H1 (cell line): ENCODE measurements around the gene EGR4. TPM values are rescaled to one million over a fixed set of nuclear protein-coding genes. Genes with fewer than 3 reads are reported as not detected.

Experiments used
- CTCF ChIA-PET: fragments of 300-600 bp; sonication (Branson Sonifier 250); formaldehyde crosslinking; loops from one replicate; lab custom pipeline; 2021; ENCODE audit not compliant: partially characterized antibody; lab: Charles Lee
- POLR2A ChIA-PET: fragments of 300-600 bp; sonication (Branson Sonifier 250); formaldehyde crosslinking; loops from one replicate; lab custom pipeline; 2021; ENCODE audit warnings: inconsistent platforms; ENCODE audit not compliant: partially characterized antibody; lab: Charles Lee
- DNase-seq, 2 experiments: peaks; one replicate each; pipeline versions ENCODE4 v3.0.0 to v3.0.0-alpha.2; 2010 to 2022; ENCODE audit warnings: low spot score in 2 of 2, low read depth in 1 of 2, mixed read lengths in 1 of 2
- FAIRE-seq: peaks from 2 replicates; lab custom pipeline; 2011; peaks lifted over from hg19 to GRCh38; lab: Jason Lieb, UNC
- H2AFZ ChIP-seq: 2 replicates; pipeline ENCODE4 v1.8.1; 2012; ENCODE audit warnings: low read length, inconsistent platforms
- H2AK5ac ChIP-seq: 2 replicates; pipeline ENCODE4 v1.6.1; 2013; ENCODE audit warnings: low read depth, low read length
- H2BK120ac ChIP-seq: replicated peaks from 2 replicates; pipeline ENCODE3; 2013; ENCODE audit warnings: low read depth, low read length, inconsistent platforms
- H2BK12ac ChIP-seq: 2 replicates; pipeline ENCODE4 v1.6.1; 2013; ENCODE audit warnings: low read depth, low read length
- H2BK15ac ChIP-seq: 2 replicates; pipeline ENCODE4 v1.6.1; 2013; ENCODE audit warnings: low read length
- H2BK20ac ChIP-seq: 2 replicates; pipeline ENCODE4 v1.6.1; 2013; ENCODE audit warnings: low read length
- H2BK5ac ChIP-seq: 2 replicates; pipeline ENCODE4 v1.6.1; 2013; ENCODE audit warnings: low read depth, low read length
- H3K14ac ChIP-seq: 2 replicates; pipeline ENCODE4 v1.6.1; 2013; ENCODE audit warnings: inconsistent platforms; ENCODE audit not compliant: insufficient read length
- H3K18ac ChIP-seq: 2 replicates; pipeline ENCODE4 v1.6.1; 2013; ENCODE audit warnings: low read length; ENCODE audit errors: extremely low read depth
- H3K23ac ChIP-seq: 2 replicates; pipeline ENCODE4 v1.6.1; 2013; ENCODE audit warnings: inconsistent platforms; ENCODE audit not compliant: insufficient read length
- H3K23me2 ChIP-seq: 2 replicates; pipeline ENCODE4 v1.6.1; 2013; ENCODE audit warnings: low read depth, low read length
- H3K27ac ChIP-seq: 2 replicates; pipeline ENCODE4 v1.6.1; 2011; ENCODE audit warnings: low read depth, low read length, inconsistent platforms
- H3K27me3 ChIP-seq, 4 experiments: replicated peaks in 1 of 4; 1 replicate in 1 of 4; 2 replicates in 3 of 4; pipeline versions ENCODE4 v1.6.1 to v1.8.1; 2011 to 2013; ENCODE audit warnings: low read length in 3 of 4, mild to moderate bottlenecking in 3 of 4, inconsistent platforms in 2 of 4, mixed read lengths in 2 of 4, moderate library complexity in 1 of 4; ENCODE audit not compliant: control insufficient read depth in 3 of 4, insufficient read depth in 3 of 4; ENCODE audit errors: extremely low read depth in 1 of 4
- H3K36me3 ChIP-seq, 4 experiments: 2 replicates each; pipeline versions ENCODE4 v1.6.1 to v1.8.1; 2011 to 2013; ENCODE audit warnings: mild to moderate bottlenecking in 4 of 4, low read length in 3 of 4, moderate library complexity in 2 of 4, control low read depth in 1 of 4, inconsistent platforms in 1 of 4; ENCODE audit not compliant: insufficient read depth in 4 of 4, control insufficient read depth in 2 of 4
- H3K4ac ChIP-seq: replicated peaks from 2 replicates; pipeline ENCODE3; 2013; ENCODE audit warnings: low read length, low read depth, mixed read lengths, inconsistent platforms; ENCODE audit not compliant: insufficient read length
- H3K4me1 ChIP-seq, 4 experiments: replicated peaks in 1 of 4; 1 replicate in 1 of 4; 2 replicates in 3 of 4; pipeline versions ENCODE4 v1.6.1 to v1.8.1; 2011 to 2013; ENCODE audit warnings: low read length in 3 of 4, inconsistent platforms in 2 of 4, mixed read lengths in 1 of 4; ENCODE audit not compliant: insufficient read depth in 4 of 4, control insufficient read depth in 3 of 4
- H3K4me2 ChIP-seq, 2 experiments: 2 replicates each; pipeline versions ENCODE4 v1.6.1 to v1.8.1; 2011 to 2013; ENCODE audit warnings: low read depth in 2 of 2, low read length in 2 of 2, control low read depth in 1 of 2, inconsistent platforms in 1 of 2, mild to moderate bottlenecking in 1 of 2; ENCODE audit not compliant: insufficient read depth in 1 of 2
- H3K4me3 ChIP-seq, 4 experiments: fragments of 200-600, 300-600 bp in 1 of 4; sonication (generic), shearing (Covaris generic), sonication (Bioruptor Twin) in 1 of 4; 2 replicates each; pipeline versions ENCODE4 v1.5.1 to v1.8.1; 2011 to 2016; ENCODE audit warnings: low read length in 4 of 4, low read depth in 3 of 4, control low read depth in 2 of 4, inconsistent platforms in 2 of 4, mild to moderate bottlenecking in 2 of 4, mixed read lengths in 1 of 4, moderate library complexity in 1 of 4; ENCODE audit not compliant: insufficient read depth in 2 of 4; ENCODE audit errors: extremely low read depth in 1 of 4
- H3K56ac ChIP-seq: replicated peaks from 2 replicates; pipeline ENCODE3; 2013; ENCODE audit warnings: low read depth, mild to moderate bottlenecking, mixed read lengths, low read length, inconsistent platforms; ENCODE audit not compliant: insufficient read length
- H3K79me1 ChIP-seq: 2 replicates; pipeline ENCODE4 v1.6.1; 2013; ENCODE audit warnings: low read depth, low read length, control low read depth
- H3K79me2 ChIP-seq, 2 experiments: 2 replicates each; pipeline versions ENCODE4 v1.6.1 to v1.8.1; 2012 to 2013; ENCODE audit warnings: low read length in 2 of 2, mild to moderate bottlenecking in 2 of 2, inconsistent platforms in 1 of 2; ENCODE audit not compliant: insufficient read depth in 2 of 2, control insufficient read depth in 1 of 2
- H3K9ac ChIP-seq, 4 experiments: replicated peaks in 1 of 4; 1 replicate in 1 of 4; 2 replicates in 3 of 4; pipeline versions ENCODE4 v1.6.1 to v1.8.1; 2011 to 2013; ENCODE audit warnings: low read depth in 3 of 4, low read length in 3 of 4, control low read depth in 2 of 4, mild to moderate bottlenecking in 2 of 4, moderate library complexity in 2 of 4, inconsistent platforms in 1 of 4; ENCODE audit errors: extremely low read depth in 1 of 4
- H3K9me3 ChIP-seq, 2 experiments: 2 replicates each; pipeline versions ENCODE4 v1.6.1 to v1.8.1; 2012 to 2013; ENCODE audit warnings: mild to moderate bottlenecking in 2 of 2, moderate library complexity in 2 of 2, control low read depth in 1 of 2, inconsistent platforms in 1 of 2, low read depth in 1 of 2, low read length in 1 of 2, mixed read lengths in 1 of 2; ENCODE audit not compliant: insufficient read depth in 2 of 2
- H4K20me1 ChIP-seq, 2 experiments: replicated peaks in 1 of 2; 2 replicates each; pipeline versions ENCODE3 to v1.8.1; 2011 to 2013; ENCODE audit warnings: inconsistent platforms in 2 of 2, low read length in 2 of 2, mild to moderate bottlenecking in 1 of 2; ENCODE audit not compliant: insufficient read depth in 2 of 2, control insufficient read depth in 1 of 2
- H4K5ac ChIP-seq: 2 replicates; pipeline ENCODE4 v1.6.1; 2013; ENCODE audit warnings: low read length, low read depth, mixed read lengths, inconsistent platforms; ENCODE audit not compliant: insufficient read length
- H4K8ac ChIP-seq: 2 replicates; pipeline ENCODE4 v1.8.0; 2013; ENCODE audit warnings: mild to moderate bottlenecking, moderate library complexity, low read length, inconsistent platforms; ENCODE audit not compliant: insufficient read depth; ENCODE audit errors: extremely low read depth
- H4K91ac ChIP-seq: replicated peaks from 2 replicates; pipeline ENCODE3; 2013; ENCODE audit warnings: low read length, mixed read lengths, inconsistent platforms; ENCODE audit not compliant: insufficient read length
- FOSL1 ChIP-seq: IDR thresholded peaks from 2 replicates; pipeline ENCODE4 v1.6.1; 2011; ENCODE audit warnings: mild to moderate bottlenecking, low read depth, low read length, moderate library complexity; ENCODE audit not compliant: insufficient read depth
- JUND ChIP-seq: IDR thresholded peaks from 2 replicates; pipeline ENCODE4 v1.6.1; 2011; ENCODE audit warnings: mild to moderate bottlenecking, improper control_type of control experiment, low read length
- SIRT6 ChIP-seq: IDR thresholded peaks from one replicate; pipeline ENCODE4 v1.7.1; 2012; ENCODE audit warnings: low read length, inconsistent platforms
- TCF12 ChIP-seq: IDR thresholded peaks from 2 replicates; pipeline ENCODE4 v1.6.1; 2011; ENCODE audit warnings: low read depth, mild to moderate bottlenecking, low read length
- WGBS, 2 experiments: shearing (Covaris generic) in 1 of 2; methylation state at CpG; one replicate each; pipeline versions ENCODE4 v1.1.6 to v1.1.7; 2013 to 2015; ENCODE audit warnings: low lambda C conversion rate in 2 of 2, mixed read lengths in 2 of 2, inconsistent platforms in 1 of 2, low coverage in 1 of 2, missing lambda C conversion rate in 1 of 2; ENCODE audit not compliant: insufficient replicate concordance in 2 of 2, insufficient coverage in 1 of 2, insufficient read length in 1 of 2; ENCODE audit errors: extremely low coverage in 1 of 2, missing lambda C conversion rate in 1 of 2; 5-methylcytosine and 5-hydroxymethylcytosine counted together
- polyA plus RNA-seq, 7 experiments: library from polyadenylated mRNA; depleted of rRNA in 3 of 7; stranded (reverse) in 5 of 7; unstranded in 2 of 7; fragments of >200 nt in 5 of 7; fragments of 200-250 nt in 2 of 7; gene quantifications; 1 replicate in 5 of 7; 2 replicates in 1 of 7; 4 replicates in 1 of 7; pipeline versions ENCODE4 v1.2.1 to v1.2.3, GENCODE V29; 2011 to 2013; ENCODE audit warnings: missing spikeins in 2 of 7, mixed read lengths in 2 of 7
- total RNA-seq: library from RNA; stranded (reverse); fragmentation: NEBNext Ultra II Directional; extraction: Animal tissue kit (Norgen Biotek cat#: 25700); gene quantifications from 2 replicates; pipeline ENCODE4 v1.2.1, GENCODE V29; 2021

EGR4 gene
- total and polyA plus RNA-seq, 2 of the 8 experiments (the other 6 are each of a cell fraction or from before 2014, with no cell fraction given): 0.20 TPM; not detected in 1

DNA sequence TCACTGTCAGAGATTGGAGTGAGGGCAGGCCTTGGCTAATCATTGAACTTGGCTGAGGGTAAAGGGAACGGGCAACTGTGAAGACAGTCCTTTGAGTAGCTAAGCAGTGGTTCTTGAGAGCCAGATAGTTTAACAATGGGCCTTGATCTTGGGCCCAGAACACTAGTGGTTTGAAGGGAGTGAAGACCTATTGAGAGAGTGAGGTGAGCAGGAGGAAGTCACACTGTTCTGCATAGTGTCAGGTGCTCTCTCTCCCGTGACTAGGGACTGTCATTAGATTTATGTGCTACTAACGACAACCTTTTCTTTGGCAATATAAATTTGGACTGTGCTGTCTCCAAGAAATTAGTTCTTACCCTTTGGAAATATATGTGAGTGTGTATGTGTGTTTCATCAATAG is 47.7 kb upstream of the EGR4 start:
- Histone ChIP-seq H2BK12ac (no peak overlapping the region), H3K14ac (no peak overlapping the region), H3K4me2 (no peak overlapping the region), H4K20me1 (no peaks in the 10 kb centered on the region), H4K8ac (no peak overlapping the region), H3K9ac (no peak overlapping the region), H3K9me3 (no peaks in the 10 kb centered on the region; a peak in 1 of 4 replicates), H3K23me2 (no peaks in the 10 kb centered on the region), H3K79me1 (no peaks in the 10 kb centered on the region), H3K27me3 (no peaks in the 10 kb centered on the region), H3K56ac (no peak overlapping the region), H4K91ac (no peak overlapping the region), H2AK5ac (no peak overlapping the region), H3K4me1 (no peaks in the 10 kb centered on the region), H2BK5ac (no peak overlapping the region), H2BK120ac (no peak overlapping the region), H3K4ac (no peak overlapping the region), H2AFZ (no peak overlapping the region), H3K36me3 (no peaks in the 10 kb centered on the region), H3K79me2 (no peaks in the 10 kb centered on the region), H3K4me3 (no peak overlapping the region), H4K5ac (no peak overlapping the region), H2BK20ac (no peak overlapping the region), H3K23ac (no peak overlapping the region), H2BK15ac (no peak overlapping the region), H3K18ac (no peak overlapping the region), H3K27ac (no peak overlapping the region)
- TF ChIP-seq TCF12: no peak
- no peak for TF ChIP-seq JUND
- no peak for TF ChIP-seq FOSL1
- no peak for TF ChIP-seq SIRT6
- FAIRE-seq (no peak), DNase-seq (no peak)
- POLR2A ChIA-PET: no interaction called here
- CTCF ChIA-PET: interaction anchor here (1.5 to 4.0 kb wide), 4 partner anchors 9 to 164 kb away, joined by 4 to 17 read pairs (median 6); no protein-coding TSS in a partner anchor
- 79% methylated on average over 3 of the region's 3 CpGs; no CpG with 5 or more reads in 1 of the 2 experiments for WGBS, 2 experiments
